ENCODE measurements around the gene TMEM40.

DNA sequence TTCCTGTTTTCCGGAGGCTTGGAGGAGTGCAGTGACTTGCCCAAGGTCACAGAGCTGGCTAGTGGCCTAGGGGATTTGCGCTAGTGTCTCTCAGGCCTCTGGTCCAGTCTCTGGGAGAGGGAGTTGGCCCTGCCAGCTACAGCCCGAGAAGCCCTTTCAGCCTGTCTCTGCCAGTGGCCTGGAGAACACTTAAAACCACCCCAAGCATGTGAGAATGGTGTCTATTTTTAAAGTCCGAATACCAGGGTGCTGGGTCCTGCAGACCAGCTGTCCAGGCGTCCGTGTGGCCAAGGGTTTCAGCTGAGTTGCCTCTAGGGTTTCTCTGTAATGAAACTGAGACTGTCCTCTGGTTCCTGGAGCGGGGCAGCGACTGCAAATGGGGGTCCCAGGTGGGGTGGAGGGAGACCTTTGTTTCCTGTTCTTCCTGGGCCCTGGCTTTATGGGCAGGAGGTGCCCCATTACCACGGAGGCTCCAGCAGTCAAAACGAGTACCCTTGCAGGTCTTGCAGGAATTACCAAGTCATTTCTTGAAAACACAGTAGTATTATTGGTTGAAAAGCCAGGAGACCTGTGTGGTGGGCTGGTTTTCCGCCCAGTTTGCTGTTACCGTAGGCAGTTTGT lies 39.6 kb upstream of the TMEM40 start:
- TF ChIP-seq POLR2A (IDR thresholded peaks at IDR 0.05; ENCODE audit: low read length) (no peak), GATA1 (IDR thresholded peaks at IDR 0.05; ENCODE audit: low read depth, low read length) (no peak)

All from erythroblast (primary cell).